C4-2B (cell line): ENCODE results near the gene SCN8A.

Source experiments
- CTCF ChIP-seq: fragments of 450-650 bp; conservative IDR thresholded peaks from 2 replicates; pipeline ENCODE4 v1.5.1; 2017; ENCODE audit warnings: mild to moderate bottlenecking
- ZFX ChIP-seq: fragments of 450-650 bp; IDR thresholded peaks from 2 replicates; pipeline ENCODE4 v1.6.1; 2017

GRCh38 chr12:51683763-51684357, 92.8 kb downstream of the SCN8A start:
- no peak for TF ChIP-seq CTCF
- no peak for TF ChIP-seq ZFX
